ENCODE results near the gene R3HDM2. TPM values are rescaled to one million over a fixed set of nuclear protein-coding genes. Genes with fewer than 3 reads are reported as not detected.

The R3HDM2 gene
- total and polyA plus RNA-seq, 2 of the 13 experiments (the other 11 are each of a cell fraction or from before 2014, with no cell fraction given), result 11.1 to 23.5 TPM

DNA sequence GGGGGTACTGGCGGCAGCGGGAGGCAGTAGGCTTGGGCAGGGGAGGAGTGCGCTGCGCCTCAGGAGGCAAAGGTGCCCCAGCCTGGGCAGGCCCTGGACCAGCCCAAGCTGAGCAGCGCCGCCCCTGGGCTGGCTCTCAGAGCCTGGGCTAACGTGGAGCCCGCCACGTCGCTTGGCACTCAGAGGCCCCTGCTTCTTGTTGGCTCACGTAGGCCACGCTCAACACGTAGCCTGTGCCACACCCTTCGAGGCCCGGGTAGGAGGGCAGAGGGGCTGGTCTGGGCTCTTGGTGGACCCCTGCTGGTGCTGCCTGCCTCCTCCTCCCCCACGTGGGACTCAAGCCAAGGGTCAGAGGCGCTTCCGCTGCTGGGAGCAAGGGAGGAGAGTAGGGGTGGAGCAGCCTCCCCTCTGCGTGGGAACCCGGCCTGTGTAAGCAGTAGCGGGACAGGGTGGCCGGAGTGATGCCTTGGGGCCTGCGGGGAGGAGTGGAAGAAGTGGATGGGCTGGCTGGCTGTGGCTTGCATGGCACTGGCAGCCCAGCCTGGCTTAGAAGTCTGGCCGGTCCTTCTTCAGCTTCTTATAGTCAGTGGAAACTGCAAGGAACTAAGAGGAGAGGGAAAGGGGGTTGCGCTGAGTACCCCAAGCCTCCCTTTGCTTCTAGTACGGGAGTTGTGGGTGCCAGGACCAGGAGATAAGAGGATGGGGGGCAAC, 195.7 kb downstream of the R3HDM2 start (continued):
- 0 out of 2 replicates have a peak, but pooled peaks have one; percentile 18 for TF ChIP-seq NR2F2 (IDR thresholded peaks at IDR 0.05; ENCODE audit: borderline replicate concordance, low read depth)

DNA sequence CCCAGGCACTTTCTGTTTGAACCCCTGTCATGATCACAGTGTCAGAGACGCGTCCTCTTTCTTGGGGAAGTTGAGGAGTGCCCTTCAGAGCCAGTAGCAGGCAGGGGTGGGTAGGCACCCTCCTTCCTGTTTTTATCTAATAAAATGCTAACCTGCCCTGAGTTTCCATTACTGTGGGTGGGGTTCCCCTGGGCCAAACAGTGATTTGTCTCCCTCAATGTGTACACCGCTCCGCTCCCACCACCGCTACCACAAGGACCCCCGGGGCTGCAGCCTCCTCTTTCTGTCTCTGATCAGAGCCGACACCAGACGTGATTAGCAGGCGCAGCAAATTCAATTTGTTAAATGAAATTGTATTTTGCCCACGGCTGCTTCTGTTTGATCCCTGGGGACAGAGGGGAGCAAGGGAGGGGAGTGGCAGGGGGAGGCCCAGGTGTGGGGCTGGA, 196.2 kb downstream of the R3HDM2 start:
- Histone ChIP-seq H3K79me2 (ENCODE audit: insufficient read depth, low read length) (peaks cover 24% of the 10 kb centered on the region), H3K4me1 (ENCODE audit: insufficient read depth, low read length) (peaks cover 78% of the 10 kb centered on the region), H3K36me3 (replicated peaks in 1 of 2; ENCODE audit: control insufficient read depth in 1 of 2, insufficient read depth in 2 of 2, low read length in 2 of 2) (peaks cover 20 to 34% of the 10 kb centered on the region in 2 experiments), H3K27me3 (ENCODE audit: control insufficient read depth in 1 of 2, insufficient read depth in 2 of 2, low read length in 2 of 2) (peaks cover 2 to 5% of the 10 kb centered on the region in 2 experiments; a peak in 4 of 5 replicates), H3K9ac (ENCODE audit: insufficient read depth, low read depth, low read length) (no peak overlapping the region), H3K4me3 (replicated peaks in 1 of 3; ENCODE audit: insufficient read depth in 1 of 3, low read depth in 2 of 3, low read length in 3 of 3) (no peak overlapping the region; a peak in 1 of 6 replicates), H4K20me1 (ENCODE audit: insufficient read depth, low read length) (peaks cover 12% of the 10 kb centered on the region; the same call in 1 of the 2 replicates), H3K4me2 (ENCODE audit: low read depth, low read length) (no peak overlapping the region), H3K27ac (ENCODE audit: extremely low read length, insufficient read depth, low read length) (no peak overlapping the region), H3K9me3 (ENCODE audit: low read length) (no peaks in the 10 kb centered on the region), H2AFZ (ENCODE audit: low read length) (no peak overlapping the region)
- BruUV-seq (replicated peaks), result no TSS peak
- in situ Hi-C loops (cut with HindIII; ENCODE audit: extremely low pct_ligation_motif_present, low pct_unique_long_range_greater_than_20kb) (no loop called here), intact Hi-C loops (cut with micrococcal nuclease; ENCODE audit: unreplicated experiment) (no loop called here)
- WGBS (ENCODE audit: low lambda C conversion rate), result 90% methylated on average over 10 of the region's 10 CpGs
- FAIRE-seq, result no peak
- ChIA-PET CTCF (ENCODE audit: low intra/inter-chr PET ratio, low total read pairs) (interaction anchor here (1.1 to 11.7 kb wide), 2 partner anchors 10 to 21 kb away, joined by 3 to 308 read pairs; partner anchors contain the start of gene NXPH4), POLR2A (no interaction called here)
- TF ChIP-seq NONO (IDR thresholded peaks at IDR 0.05) (no peak), NONO (CRISPR knock-in tag; conservative IDR thresholded peaks at IDR 0.05) (no peak), ZSCAN20 (CRISPR knock-in tag; IDR thresholded peaks at IDR 0.05; ENCODE audit: borderline replicate concordance) (no peak), ATM (IDR thresholded peaks at IDR 0.05; ENCODE audit: borderline replicate concordance) (no peak), DR1 (CRISPR knock-in tag; IDR thresholded peaks at IDR 0.05) (no peak), ZNF460 (CRISPR knock-in tag; IDR thresholded peaks at IDR 0.05; ENCODE audit: borderline replicate concordance) (no peak), KLF13 (CRISPR knock-in tag; IDR thresholded peaks at IDR 0.05) (no peak), FIP1L1 (IDR thresholded peaks at IDR 0.05; ENCODE audit: borderline replicate concordance, insufficient read depth, low read depth, low read length) (no peak), TCF7 (IDR thresholded peaks at IDR 0.05; ENCODE audit: low read depth) (no peak), XRCC5 (optimal IDR thresholded peaks at IDR 0.05; ENCODE audit: low read length) (no peak)
- no peak for ATAC-seq
- no peak for DNase-seq (ENCODE audit: low spot score)
